Measurements from ENCODE around the gene RIMS4.

- TF ChIP-seq CTCF (IDR thresholded peaks at IDR 0.05), result no peak
- TF ChIP-seq EZH2 (IDR thresholded peaks at IDR 0.05; ENCODE audit: borderline replicate concordance, insufficient read depth, low read depth, low read length, poor library complexity, severe bottlenecking), result no peak
Measured at GRCh38 chr20:44748005-44748370, 62.4 kb downstream of the RIMS4 start.

Data from B cell (primary cell).